NCI-H128 (cell line): Measurements from ENCODE around the gene IL4I1.

Source experiments
- DNase-seq: peaks from one replicate; lab custom pipeline; 2025; ENCODE audit not compliant: unreplicated experiment; lab: John Stamatoyannopoulos, UW

IL4I1 gene

GRCh38 chr19:49895566-49896297 is 955 bp downstream of the IL4I1 start:
- no peak for DNase-seq

GRCh38 chr19:49894879-49895565 is 1.7 kb downstream of the IL4I1 start:
- DNase-seq, result no peak

GRCh38 chr19:49894011-49894664 is 2.5 kb downstream of the IL4I1 start:
- no peak for DNase-seq

- DNase-seq, result no peak
Observed at GRCh38 chr19:49892716-49893115, 4.0 kb downstream of the IL4I1 start.

GRCh38 chr19:49891393-49891792 is 5.3 kb downstream of the IL4I1 start:
- DNase-seq, result no peak

- DNase-seq, result no peak
Observed at GRCh38 chr19:49890349-49891311, 6.1 kb downstream of the IL4I1 start.

- DNase-seq, result no peak
Observed at GRCh38 chr19:49889687-49890348, 6.9 kb downstream of the IL4I1 start.

- no peak for DNase-seq
Observed at GRCh38 chr19:49889038-49889686, 7.5 kb downstream of the IL4I1 start.

- peak; percentile 50 for DNase-seq
Observed at GRCh38 chr19:49888510-49888824, 8.2 kb downstream of the IL4I1 start.

GRCh38 chr19:49887665-49888509 is 8.8 kb downstream of the IL4I1 start:
- peak; percentile 70 for DNase-seq

GRCh38 chr19:49887037-49887664 is 9.5 kb downstream of the IL4I1 start:
- no peak for DNase-seq

- no peak for DNase-seq
Observed at GRCh38 chr19:49884760-49885159, 11.9 kb downstream of the IL4I1 start.

GRCh38 chr19:49884109-49884508 is 12.6 kb downstream of the IL4I1 start:
- DNase-seq, result no peak

GRCh38 chr19:49883094-49883493 is 13.6 kb downstream of the IL4I1 start:
- DNase-seq, result no peak

- DNase-seq, result no peak
Observed at GRCh38 chr19:49882643-49883042, 14.0 kb downstream of the IL4I1 start.

- DNase-seq, result no peak
Observed at GRCh38 chr19:49881672-49882394, 14.9 kb downstream of the IL4I1 start.

- no peak for DNase-seq
Observed at GRCh38 chr19:49881186-49881585, 15.5 kb downstream of the IL4I1 start.
